HG03439 (cell line): ENCODE data around the gene PDCD1.
A peak's percentile ranks its signal among the peaks of the same experiment; 100 is the strongest.

Experiments used
- ATAC-seq: cut with Tn5 transposase; IDR thresholded peaks from one replicate; pipeline ENCODE4 v1.9.1; 2021; ENCODE audit warnings: mild to moderate bottlenecking, moderate library complexity; ENCODE audit not compliant: unreplicated experiment

The PDCD1 gene

GRCh38 chr2:241865957-241866789 is 7.5 kb upstream of the PDCD1 start:
- ATAC-seq = no peak

GRCh38 chr2:241865416-241865956 is 6.8 kb upstream of the PDCD1 start:
- ATAC-seq = no peak

GRCh38 chr2:241864850-241865213 is 6.1 kb upstream of the PDCD1 start:
- ATAC-seq = no peak

- ATAC-seq = no peak
These were observed 5.6 kb upstream of the PDCD1 start for GRCh38 chr2:241864168-241864849.

- no peak for ATAC-seq
These were observed 4.9 kb upstream of the PDCD1 start for GRCh38 chr2:241863536-241863954.

- no peak for ATAC-seq
These were observed 4.3 kb upstream of the PDCD1 start for GRCh38 chr2:241862775-241863535.

GRCh38 chr2:241862093-241862492 is 3.4 kb upstream of the PDCD1 start:
- ATAC-seq = no peak

- ATAC-seq = no peak
These were observed 2.6 kb upstream of the PDCD1 start for GRCh38 chr2:241861264-241861663.

GRCh38 chr2:241860184-241861078 is 1.7 kb upstream of the PDCD1 start:
- ATAC-seq = no peak

GRCh38 chr2:241859436-241860183 is 916 bp upstream of the PDCD1 start:
- ATAC-seq = peak; percentile 46

- peak; percentile 11 for ATAC-seq
These were observed 332 bp upstream of the PDCD1 start for GRCh38 chr2:241859017-241859435.

- no peak for ATAC-seq
These were observed 1.0 kb downstream of the PDCD1 start for GRCh38 chr2:241857572-241858121.

GRCh38 chr2:241857041-241857541 is 1.6 kb downstream of the PDCD1 start:
- ATAC-seq = no peak

- ATAC-seq = no peak
These were observed 2.7 kb downstream of the PDCD1 start for GRCh38 chr2:241855888-241856422.

GRCh38 chr2:241855245-241855887 is 3.3 kb downstream of the PDCD1 start:
- ATAC-seq = no peak

- no peak for ATAC-seq
These were observed 4.1 kb downstream of the PDCD1 start for GRCh38 chr2:241854342-241855244.

- no peak for ATAC-seq
These were observed 4.9 kb downstream of the PDCD1 start for GRCh38 chr2:241853651-241854341.
